CD1c-positive myeloid dendritic cell (primary cell): ENCODE results near the gene HOXC13.
A peak's percentile ranks its signal among the peaks of the same experiment; 100 is the strongest.

Source experiments
- DNase-seq: peaks from one replicate; pipeline ENCODE4 v3.0.0-alpha.2; 2016; ENCODE audit errors: extremely low spot score

HOXC13 gene

DNA sequence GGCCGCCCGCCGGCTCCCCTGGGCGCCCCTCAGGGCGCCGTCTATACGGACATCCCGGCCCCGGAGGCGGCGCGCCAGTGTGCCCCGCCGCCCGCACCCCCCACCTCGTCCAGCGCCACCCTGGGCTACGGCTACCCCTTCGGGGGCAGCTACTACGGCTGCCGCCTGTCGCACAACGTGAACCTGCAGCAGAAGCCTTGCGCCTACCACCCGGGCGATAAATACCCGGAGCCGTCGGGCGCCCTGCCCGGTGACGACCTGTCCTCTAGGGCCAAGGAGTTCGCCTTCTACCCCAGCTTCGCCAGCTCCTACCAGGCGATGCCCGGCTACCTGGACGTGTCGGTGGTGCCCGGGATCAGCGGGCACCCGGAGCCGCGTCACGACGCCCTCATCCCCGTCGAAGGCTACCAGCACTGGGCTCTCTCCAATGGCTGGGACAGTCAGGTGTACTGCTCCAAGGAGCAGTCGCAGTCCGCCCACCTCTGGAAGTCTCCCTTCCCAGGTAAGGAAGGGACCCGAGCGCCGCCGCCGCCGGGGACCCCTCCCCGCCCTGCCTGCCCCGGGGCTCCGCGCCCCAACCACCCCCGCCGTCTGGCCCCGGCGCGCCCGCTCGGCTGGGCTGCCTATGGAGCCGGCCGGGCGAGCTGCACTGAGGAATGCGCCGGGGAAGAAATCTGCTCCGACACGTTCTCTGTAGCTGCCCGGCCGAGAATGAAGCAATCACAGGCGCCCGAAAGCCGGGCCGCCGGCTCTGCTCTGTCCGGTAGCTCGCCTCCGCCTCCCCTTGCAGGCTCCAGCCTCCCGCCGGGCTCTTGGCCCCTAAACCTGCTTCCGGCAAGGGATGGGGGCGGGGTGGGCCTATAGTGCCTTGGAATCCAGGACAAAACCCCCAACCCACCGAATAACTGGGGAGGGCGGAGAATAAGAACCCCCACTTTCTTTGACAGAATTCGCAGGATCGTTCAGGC, 794 bp downstream of the HOXC13 start:
- no peak for DNase-seq

DNA sequence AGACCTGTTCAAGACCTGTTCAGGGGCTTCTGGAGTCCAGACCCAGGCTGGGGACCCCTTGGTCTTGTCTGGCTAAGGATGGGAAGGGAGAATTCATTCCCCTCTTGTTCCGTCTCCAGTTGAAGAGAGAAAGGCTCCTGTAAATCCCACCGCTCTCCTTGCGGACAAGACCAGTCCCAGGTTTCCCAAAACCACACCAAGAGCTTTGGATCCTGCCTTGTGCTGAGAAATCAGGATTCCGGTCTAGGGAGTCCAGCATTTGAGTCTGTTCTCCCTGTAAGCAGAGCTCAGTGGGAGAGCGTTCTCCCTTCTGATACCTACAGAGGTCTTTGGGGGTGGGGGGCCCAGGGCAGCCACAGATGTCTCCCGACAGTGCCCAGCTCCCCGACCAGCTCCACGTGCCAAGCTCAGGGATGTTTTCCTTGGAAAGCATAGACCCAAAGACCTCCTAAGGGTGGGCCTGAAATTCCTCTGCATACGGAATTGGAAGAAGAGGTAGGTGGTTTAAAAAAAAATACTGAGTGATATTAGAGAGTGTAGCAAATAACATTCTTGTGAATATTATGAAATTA, 1.9 kb downstream of the HOXC13 start:
- DNase-seq: no peak

DNA sequence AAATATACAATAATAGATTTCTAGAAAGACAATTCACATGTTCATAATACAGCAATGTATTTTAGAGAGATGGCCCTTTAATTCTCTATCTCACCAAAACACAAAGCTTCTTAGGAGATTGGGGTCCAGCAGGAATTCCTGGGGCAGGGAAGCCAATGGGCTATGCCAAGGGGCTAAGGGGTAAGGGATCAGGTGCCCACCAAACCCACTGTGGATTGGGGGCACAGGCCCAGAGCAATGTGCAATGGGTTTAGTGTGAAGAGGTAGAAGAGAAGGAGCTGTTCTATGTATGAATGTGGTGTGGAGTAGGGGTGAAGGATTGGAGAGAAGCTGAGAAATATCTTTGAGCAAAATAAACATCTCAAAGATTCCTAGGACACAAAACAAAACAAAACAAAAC, 2.6 kb downstream of the HOXC13 start:
- no peak for DNase-seq

DNA sequence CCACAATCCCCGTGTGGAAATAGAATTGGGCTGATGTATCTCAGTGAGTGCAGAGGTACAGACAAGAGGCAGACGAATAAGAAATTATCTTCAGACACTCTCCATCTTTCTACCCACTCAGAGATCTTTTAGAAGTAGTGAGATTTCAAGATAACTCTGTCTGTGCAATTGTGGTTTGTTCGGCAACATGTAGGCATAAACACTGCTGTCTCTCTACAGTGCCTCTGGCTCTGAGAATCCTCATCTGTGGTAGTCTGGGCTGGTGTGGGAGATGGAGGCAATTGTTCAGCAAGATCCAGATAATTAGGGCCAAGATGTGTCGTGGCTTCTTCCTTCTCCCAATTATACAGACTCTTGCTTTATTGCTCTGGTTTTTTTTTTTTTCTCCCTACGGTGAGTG, 3.1 kb downstream of the HOXC13 start:
- no peak for DNase-seq

DNA sequence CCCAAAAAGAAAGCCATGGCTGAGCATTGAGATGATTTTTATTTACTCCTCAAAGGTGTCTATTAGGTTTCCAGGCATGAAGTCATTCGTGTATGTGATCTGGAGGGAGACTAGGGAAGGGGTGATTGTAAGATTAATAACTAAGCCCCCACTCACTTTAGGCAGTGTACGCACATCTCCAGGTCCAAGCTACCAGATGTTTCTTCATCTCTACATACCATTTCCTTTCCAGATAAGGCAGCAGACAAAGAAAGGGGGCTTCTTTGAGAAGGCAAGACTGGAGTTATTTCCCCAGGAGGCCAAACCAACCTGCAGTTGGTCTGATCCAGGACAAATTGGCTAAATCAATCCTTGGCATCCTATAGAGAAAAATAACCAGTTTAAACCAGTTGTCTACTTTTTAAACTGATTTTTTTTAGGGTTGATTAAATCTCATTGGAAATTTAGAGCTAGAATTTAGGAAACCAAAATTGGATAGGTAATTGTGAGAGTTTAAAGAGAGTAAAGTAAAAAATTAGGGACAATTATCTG, 3.9 kb downstream of the HOXC13 start:
- no peak for DNase-seq

DNA sequence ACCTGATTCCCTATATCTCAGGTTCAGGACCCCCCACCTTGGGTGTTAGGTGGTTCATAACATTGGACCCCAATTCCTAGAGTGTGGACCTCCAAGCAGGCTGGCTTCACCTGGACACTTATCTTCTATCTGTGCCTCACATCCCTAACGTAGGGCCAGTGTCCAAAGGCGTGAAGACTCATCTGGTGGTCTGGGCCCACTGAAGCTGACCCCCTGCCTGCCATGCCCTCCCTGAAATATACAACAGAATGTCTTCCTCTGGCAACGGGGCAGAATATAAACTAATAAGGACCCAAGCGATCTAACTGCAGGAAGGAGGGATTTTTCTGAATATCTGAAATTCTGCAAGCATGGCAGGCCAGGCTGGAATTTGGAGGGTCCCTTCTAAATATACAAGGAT, 5.6 kb downstream of the HOXC13 start:
- DNase-seq: no peak

DNA sequence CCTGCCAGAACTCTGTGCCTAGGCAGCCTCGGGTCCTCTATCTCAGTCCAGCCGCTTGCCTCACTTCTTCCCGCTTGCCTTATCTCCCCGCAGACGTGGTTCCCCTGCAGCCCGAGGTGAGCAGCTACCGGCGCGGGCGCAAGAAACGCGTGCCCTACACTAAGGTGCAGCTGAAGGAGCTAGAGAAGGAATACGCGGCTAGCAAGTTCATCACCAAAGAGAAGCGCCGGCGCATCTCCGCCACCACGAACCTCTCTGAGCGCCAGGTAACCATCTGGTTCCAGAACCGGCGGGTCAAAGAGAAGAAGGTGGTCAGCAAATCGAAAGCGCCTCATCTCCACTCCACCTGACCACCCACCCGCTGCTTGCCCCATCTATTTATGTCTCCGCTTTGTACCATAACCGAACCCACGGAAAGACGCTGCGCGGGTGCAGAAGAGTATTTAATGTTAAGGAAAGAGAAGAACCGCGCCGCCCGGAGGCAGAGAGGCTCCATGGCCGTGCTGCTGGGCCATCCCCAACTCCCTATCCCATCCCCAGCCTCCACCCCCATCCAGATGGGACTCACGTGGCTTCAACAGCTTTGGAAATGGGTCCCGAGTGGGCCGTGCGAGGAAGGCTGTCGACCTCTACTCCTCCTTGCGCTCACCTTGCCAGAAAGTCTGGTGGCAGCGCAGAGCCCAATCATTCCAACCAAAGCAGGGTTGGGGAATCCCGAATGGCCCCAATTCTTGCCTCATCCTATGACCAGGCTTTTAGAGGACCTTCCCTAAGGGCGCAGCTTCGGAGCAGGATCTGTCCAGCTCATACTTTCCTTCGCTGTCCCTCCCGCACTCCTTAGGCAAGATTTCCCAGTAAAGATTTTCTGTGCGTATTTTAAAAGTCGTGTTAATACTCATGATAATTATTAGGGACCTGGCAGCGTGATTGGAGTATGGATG, 6.5 kb downstream of the HOXC13 start:
- no peak for DNase-seq

DNA sequence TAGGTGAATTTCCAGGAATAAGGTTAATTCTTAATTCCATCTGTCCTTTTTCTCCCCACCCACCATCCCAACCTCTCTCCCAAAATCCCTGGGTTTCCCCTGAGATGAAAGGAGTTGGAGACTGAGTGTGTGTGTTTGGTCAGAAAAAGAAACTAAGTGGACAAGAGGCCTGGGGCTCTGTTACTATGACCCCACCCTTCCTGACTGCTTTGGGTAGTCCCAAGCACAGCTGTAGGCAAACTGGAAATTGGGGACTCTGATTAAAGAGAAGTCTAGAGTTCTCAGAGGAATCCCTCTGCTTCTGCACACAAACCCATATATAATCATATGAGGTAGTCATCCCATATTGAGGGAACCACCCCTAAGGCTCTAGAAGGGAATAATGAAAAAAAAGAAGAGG, 9.1 kb downstream of the HOXC13 start:
- no peak for DNase-seq

DNA sequence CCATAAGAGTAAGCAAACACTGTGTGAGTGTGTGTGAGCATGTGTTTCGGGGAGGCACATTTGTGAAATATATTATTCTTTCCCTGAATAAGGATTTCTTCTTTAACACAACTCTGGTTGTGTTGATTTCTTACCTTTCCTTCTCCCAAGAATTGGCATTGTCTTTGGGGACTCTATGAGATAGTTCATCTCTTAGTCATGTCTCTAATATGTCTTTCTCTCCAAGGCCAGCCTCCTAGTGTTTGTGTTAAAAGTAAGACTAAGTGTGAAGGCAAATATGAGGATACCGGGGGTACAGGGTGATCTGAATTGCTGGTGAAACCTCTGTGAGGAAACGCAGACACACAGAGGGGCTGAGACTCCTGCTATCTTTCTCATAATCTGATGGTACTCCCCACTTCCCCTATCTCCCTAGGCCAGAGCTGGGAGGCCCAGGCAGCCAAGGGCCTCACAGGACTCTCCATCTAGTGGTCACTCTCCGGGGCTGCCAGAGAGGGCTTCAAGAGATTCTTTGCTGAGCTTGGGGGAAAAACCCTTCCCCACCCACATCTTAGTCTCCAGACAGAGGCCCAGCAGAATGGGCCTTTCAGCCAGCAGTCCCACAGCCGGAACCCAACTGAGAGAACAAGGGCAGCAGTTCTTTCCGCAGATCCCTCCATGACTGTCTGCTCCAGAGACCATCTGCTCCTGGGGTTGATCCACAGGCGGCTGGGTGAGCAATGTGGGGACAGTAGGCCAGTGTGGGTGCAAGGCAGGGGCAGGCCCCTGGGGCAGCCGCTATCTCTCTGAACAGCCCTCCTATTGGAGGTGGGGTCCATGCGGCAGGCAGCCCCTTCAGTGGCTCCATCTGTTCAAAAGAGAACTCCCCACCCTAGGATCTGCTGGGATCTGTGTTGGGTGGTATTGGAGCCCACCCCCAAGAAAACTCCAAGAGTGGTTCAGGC, 10.3 kb downstream of the HOXC13 start:
- DNase-seq: peak; percentile 17

DNA sequence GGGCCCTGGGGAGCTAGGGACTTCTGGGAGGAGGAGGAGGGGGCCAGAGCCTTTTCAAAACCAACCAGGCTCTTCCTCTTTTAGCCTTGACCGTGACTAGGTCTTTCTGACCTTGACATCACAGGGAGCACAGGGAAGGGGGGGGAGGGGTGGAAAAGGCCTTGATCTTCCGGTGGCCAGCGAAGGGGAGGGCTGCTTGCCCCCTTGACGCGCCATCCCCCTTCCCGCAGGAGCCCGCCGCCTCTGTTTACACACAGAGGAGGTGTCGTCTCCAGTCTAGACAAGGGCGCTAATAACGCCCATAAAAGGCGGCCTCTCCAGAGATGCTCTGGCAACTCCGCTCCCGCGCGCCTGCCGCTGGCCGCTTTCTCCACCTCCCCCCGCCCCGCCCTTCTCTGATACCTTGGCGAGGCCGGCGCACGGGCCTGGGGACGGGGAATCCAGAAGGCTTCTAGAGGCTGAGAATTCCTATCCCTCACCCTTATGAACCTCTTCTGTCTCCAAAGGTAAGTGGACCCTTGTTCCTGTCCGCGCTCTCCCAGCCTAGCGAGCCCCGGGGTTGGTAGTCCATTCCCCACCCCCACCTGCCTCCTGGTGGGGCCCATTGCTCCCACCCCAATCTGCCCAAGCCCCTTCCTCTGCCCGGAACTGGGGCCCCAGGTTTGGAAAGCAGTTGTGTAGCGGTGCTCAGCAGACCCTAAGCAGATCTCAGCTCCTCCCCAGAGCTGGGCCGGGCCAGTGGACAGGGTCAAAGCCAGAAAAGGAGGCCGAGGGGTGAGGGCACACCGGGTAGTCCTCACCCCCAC, 11.2 kb downstream of the HOXC13 start:
- no peak for DNase-seq

DNA sequence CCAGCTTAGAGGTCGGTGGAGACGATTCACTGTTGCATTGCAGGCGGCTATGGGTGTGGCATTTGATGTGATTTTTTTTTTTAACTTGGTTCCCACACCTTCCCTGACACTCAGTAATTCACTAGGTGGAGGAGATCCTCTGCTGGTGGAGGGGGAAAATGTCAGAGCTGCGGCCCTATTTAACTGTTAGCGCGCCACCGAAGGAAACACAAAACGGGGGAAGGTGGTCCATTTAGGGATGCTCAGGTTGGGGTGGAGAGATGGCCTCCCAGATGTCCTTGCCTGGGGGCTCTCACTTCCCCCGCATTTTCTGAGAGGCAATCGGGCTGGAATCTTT, 11.8 kb downstream of the HOXC13 start:
- DNase-seq: no peak

DNA sequence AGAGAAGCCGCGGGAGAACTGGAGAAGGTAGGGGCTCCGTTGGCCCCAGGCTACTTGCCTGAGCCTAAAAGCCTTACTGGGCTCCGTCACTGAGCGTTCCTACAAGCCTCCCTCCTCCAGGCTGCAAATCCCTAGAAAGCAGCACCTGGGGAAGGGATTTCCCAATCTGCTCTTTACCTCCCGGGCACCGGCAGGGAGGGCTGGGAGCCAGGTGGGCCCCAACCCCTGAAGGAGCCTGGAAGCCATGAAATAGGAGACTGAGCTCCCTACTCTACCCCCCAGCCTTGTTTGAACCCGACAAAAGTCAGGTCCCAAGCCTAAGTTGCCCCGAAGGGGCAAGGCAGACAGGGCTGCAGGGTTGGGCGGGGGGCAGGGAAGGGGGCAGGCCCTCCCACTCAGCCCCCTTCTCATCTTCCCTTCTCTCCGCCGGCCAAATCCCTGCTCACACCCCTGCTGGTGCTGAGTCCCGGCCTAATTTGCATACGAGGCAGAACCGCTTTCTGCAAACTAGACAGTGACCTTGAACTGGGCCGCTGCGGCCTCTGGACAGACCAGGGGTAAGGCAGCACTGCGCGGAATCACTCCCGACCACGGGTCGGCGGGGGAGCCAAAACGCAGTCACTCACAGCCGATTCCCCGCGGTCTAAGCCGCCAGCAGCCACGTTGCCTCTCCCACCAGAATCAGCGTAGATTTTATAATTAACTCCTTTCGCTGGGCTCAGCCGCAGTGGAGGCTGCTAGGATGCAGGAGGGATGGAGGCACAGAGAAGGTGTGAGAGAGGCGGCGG, 12.4 kb downstream of the HOXC13 start:
- no peak for DNase-seq

DNA sequence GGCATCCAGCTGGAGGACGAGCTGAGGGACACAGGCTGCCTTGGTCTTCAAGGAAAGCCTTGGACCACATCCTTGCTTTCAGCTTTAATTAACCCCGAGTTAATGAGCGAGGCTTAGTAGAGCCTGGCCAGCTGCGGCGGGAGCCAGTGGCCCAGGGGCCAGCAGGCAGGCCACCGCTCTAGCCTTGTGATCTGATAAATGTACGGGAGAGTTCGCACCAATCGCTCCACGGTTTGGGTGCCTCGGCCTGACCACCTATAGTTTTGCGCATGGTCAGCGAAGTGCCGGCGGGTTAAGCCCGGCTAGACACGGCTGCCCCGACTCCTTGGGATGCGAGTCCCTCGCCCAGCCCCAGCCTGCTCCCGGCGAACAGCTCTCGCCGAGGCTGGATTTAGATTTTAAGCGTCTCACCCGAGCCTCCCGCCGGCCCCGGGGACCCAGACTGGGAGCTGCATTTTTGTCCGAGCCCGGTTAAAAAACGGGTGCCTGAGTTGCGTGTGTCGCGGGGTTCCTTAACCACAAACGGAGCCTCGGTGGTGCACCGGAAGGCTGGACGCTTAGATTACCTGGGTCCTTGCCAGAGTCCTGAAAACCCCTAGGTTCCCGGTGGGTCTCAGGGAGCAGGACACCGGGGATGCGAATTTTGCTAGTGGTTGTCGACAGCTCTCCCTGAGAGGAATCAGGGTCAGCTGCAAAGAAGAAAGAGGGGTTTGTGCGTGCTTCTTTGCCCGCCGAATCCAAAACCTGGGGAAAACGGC, 13.1 kb downstream of the HOXC13 start:
- DNase-seq: no peak

DNA sequence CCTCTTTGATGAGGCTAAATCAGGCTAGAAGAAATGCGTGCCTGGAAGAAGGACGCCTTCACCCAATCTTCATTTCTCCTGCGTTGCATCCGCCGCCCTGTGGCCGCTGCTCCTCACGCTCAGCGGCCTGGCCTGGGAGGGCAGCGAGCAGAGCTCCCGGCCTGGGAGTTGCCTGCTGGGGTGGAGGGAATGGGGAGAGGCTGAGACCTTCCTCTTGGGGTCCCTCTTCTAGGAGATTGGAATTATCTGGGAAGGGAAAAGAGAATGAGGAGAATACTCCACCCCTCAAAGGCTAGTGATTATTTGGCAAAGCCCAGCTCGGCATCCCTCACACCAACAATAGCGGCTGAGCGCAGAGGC, 13.7 kb downstream of the HOXC13 start:
- DNase-seq: no peak

DNA sequence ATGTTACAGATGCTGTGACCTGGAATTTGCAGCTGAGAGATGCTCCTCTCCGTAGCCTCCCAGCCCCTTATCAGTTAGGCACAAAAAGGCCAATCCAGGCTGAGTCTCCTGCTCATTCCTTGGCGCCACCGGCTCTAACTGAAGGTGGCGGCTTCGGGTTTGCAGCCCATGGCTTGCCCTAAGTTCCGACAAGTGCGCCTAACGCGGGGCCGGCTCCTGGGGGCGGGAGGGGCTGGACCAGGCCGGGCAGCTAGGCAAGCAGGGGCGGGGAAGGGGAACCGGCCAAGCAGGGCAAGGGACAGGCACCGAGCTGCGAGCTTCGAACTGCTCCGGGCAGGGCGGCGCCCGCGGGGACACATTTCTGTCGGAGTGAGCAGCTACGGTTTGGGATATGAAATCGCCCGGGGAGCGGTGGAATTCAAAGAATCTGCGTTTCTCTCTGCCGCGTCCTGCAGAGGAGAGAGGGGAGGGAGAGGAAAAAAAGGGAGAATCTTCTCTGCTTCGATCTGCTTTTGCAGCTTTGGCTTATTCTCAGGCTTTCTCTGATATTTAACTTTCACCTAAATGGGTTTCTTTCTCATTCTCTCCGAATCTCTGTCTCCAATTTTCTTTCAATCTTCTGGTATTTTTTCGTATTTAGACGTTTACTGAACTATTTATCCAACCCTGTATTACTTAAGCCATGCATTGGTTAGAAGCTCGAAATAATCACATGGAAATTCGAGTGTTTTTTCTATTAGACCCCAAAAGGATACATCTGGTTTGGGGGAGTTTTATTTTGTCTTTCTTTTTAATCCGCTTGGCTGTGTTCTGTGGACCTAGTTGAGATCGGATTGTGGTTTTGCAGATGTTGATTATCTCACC, 14.5 kb downstream of the HOXC13 start:
- no peak for DNase-seq

DNA sequence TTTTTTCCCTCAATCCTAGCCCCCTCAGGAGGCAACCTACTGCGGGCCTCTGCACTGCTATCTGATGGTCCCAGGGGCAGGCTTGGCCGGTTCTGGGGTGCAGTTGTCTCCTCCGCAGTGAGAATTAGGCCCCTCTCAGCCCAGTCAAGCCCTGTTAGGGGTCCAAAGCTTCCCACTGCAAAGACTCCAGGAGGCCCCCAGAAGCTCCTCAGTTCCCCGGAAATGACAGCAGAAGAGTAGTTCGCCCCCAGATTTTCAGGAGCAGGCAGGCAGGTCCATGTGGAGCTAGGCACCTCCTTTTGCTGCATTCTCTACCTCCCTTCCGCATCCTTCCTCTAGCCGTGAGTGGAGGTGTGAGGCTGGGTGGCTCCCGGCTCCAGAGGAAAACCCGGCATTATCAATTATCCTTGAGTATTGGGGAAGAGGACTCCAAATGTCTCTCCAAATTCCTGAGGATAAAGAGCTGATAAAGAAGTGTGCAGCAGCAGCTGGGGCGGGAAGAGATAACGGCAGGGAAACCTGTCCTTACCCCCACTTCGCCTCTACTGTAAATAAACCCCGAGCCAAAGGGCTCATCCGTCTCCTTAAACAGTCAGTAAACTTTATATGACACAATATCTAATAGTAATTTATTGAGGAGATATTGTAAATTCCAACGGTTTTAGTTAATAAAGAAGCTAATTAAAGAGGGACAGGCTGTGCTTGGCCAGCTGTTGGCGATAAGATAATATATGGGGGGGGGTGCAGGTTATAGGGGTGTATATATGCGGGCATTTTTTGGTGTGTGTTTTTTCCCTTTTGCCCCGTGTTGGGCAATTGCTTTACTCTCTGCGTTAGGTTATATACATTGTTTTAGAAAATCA, 15.4 kb downstream of the HOXC13 start:
- no peak for DNase-seq

DNA sequence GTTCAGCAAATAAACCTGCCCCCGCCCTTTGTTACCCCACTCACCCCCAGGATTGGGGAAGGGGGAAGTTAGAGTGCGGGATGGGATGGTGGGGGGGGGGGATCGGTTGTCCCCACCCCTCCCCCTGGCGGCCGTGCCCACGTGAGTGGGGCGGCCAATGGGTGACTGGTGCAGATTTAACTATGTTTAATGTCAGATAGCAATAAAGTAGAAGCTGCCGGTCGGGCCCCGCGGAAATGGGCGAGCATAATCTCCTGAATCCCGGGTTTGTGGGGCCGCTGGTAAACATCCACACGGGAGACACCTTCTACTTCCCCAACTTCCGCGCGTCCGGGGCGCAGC, 16.0 kb downstream of the HOXC13 start, which contains the start of gene HOXC12:
Gene HOXC12 (plus strand): TSS at position 210 of the 342 bp plus-strand sequence. CDS start 27 bp downstream, at position 237.
- DNase-seq: no peak
